Measurements from ENCODE around the gene DYNLT5.

DYNLT5 gene

GRCh38 chr1:66770694-66771093 is 18.4 kb downstream of the DYNLT5 start:
- no peak overlapping the region for H3K4me2 ChIP-seq (ENCODE audit: low read length)
- H4K20me1 ChIP-seq (ENCODE audit: insufficient read depth, low read length), result no peaks in the 10 kb centered on the region
- H3K9me3 ChIP-seq (ENCODE audit: low read length), result no peaks in the 10 kb centered on the region
- peak overlapping the region; percentile 78 for H3K27ac ChIP-seq (ENCODE audit: low read depth, low read length, poor library complexity, severe bottlenecking)
- no peak overlapping the region for H3K4me3 ChIP-seq (ENCODE audit: low read depth, low read length, poor library complexity, severe bottlenecking)
- no peaks in the 10 kb centered on the region for H3K36me3 ChIP-seq (ENCODE audit: insufficient read depth, low read length)
- no peaks in the 10 kb centered on the region for H3F3A ChIP-seq (ENCODE audit: insufficient read depth, low read length)
- H3K9ac ChIP-seq (ENCODE audit: low read length), result no peak overlapping the region
- no peaks in the 10 kb centered on the region for H3K79me2 ChIP-seq (ENCODE audit: insufficient read depth, low read length)
- peak overlapping the region; percentile 19; the same call in 1 of the 2 replicates for H2AFZ ChIP-seq (ENCODE audit: low read length)
- no peaks in the 10 kb centered on the region for H3K9me2 ChIP-seq (ENCODE audit: low read depth, low read length)
- no peaks in the 10 kb centered on the region for H3K27me3 ChIP-seq (ENCODE audit: insufficient read depth, low read length)
- peaks cover 33% of the 10 kb centered on the region for H3K4me1 ChIP-seq (ENCODE audit: insufficient read depth, low read length, severe bottlenecking)
- TF ChIP-seq EZH2 (IDR thresholded peaks at IDR 0.05; ENCODE audit: borderline replicate concordance, low read length), result no peak
- TF ChIP-seq CTCF (IDR thresholded peaks at IDR 0.05; ENCODE audit: low read length), result no peak

- Histone ChIP-seq H2AFZ (ENCODE audit: low read length) (no peak overlapping the region), H3K4me2 (ENCODE audit: low read length) (no peak overlapping the region)
Observed at GRCh38 chr1:66773227-66773626, 21.0 kb downstream of the DYNLT5 start.

GRCh38 chr1:66774438-66774837 is 22.2 kb downstream of the DYNLT5 start:
- Histone ChIP-seq H3K27me3 (ENCODE audit: insufficient read depth, low read length) (no peaks in the 10 kb centered on the region), H3K4me3 (ENCODE audit: low read depth, low read length, poor library complexity, severe bottlenecking) (no peak overlapping the region), H3K36me3 (ENCODE audit: insufficient read depth, low read length) (no peaks in the 10 kb centered on the region), H3K27ac (ENCODE audit: low read depth, low read length, poor library complexity, severe bottlenecking) (no peak overlapping the region), H3K4me2 (ENCODE audit: low read length) (no peak overlapping the region), H3K9me3 (ENCODE audit: low read length) (no peaks in the 10 kb centered on the region), H4K20me1 (ENCODE audit: insufficient read depth, low read length) (no peaks in the 10 kb centered on the region), H3K4me1 (ENCODE audit: insufficient read depth, low read length, severe bottlenecking) (peaks cover 14% of the 10 kb centered on the region), H2AFZ (ENCODE audit: low read length) (no peak overlapping the region), H3K9me2 (ENCODE audit: low read depth, low read length) (no peaks in the 10 kb centered on the region), H3F3A (ENCODE audit: insufficient read depth, low read length) (no peaks in the 10 kb centered on the region), H3K9ac (ENCODE audit: low read length) (no peak overlapping the region), H3K79me2 (ENCODE audit: insufficient read depth, low read length) (no peaks in the 10 kb centered on the region)
- TF ChIP-seq CTCF (IDR thresholded peaks at IDR 0.05; ENCODE audit: low read length) (no peak), EZH2 (IDR thresholded peaks at IDR 0.05; ENCODE audit: borderline replicate concordance, low read length) (no peak)

More at GRCh38 chr1:66773227-66773626, 21.0 kb downstream of the DYNLT5 start:
- H3K79me2 ChIP-seq (ENCODE audit: insufficient read depth, low read length), result no peaks in the 10 kb centered on the region
- H3K27me3 ChIP-seq (ENCODE audit: insufficient read depth, low read length), result no peaks in the 10 kb centered on the region
- no peaks in the 10 kb centered on the region for H3F3A ChIP-seq (ENCODE audit: insufficient read depth, low read length)
- no peaks in the 10 kb centered on the region for H3K9me3 ChIP-seq (ENCODE audit: low read length)
- TF ChIP-seq EZH2 (IDR thresholded peaks at IDR 0.05; ENCODE audit: borderline replicate concordance, low read length), result no peak
- no peak for TF ChIP-seq CTCF (IDR thresholded peaks at IDR 0.05; ENCODE audit: low read length)
- H3K9ac ChIP-seq (ENCODE audit: low read length), result no peak overlapping the region
- peaks cover 26% of the 10 kb centered on the region for H3K4me1 ChIP-seq (ENCODE audit: insufficient read depth, low read length, severe bottlenecking)
- no peaks in the 10 kb centered on the region for H3K9me2 ChIP-seq (ENCODE audit: low read depth, low read length)
- no peaks in the 10 kb centered on the region for H4K20me1 ChIP-seq (ENCODE audit: insufficient read depth, low read length)
- no peak overlapping the region for H3K27ac ChIP-seq (ENCODE audit: low read depth, low read length, poor library complexity, severe bottlenecking)
- no peak overlapping the region for H3K4me3 ChIP-seq (ENCODE audit: low read depth, low read length, poor library complexity, severe bottlenecking)
- H3K36me3 ChIP-seq (ENCODE audit: insufficient read depth, low read length), result no peaks in the 10 kb centered on the region

Measured in OCI-LY1 (cell line).